GM18873 (cell line): Measurements from ENCODE around the gene ZNF688.
"Not testable (repeated sequence)": the region's sequence is repeated elsewhere in the genome, so short reads cannot be mapped to it uniquely, and the experiment has no call there.

Source experiments
- ATAC-seq: cut with Tn5 transposase; IDR thresholded peaks from one replicate; pipeline ENCODE4 v1.9.1; 2021; ENCODE audit warnings: mild to moderate bottlenecking, moderate library complexity, moderate number of reproducible peaks; ENCODE audit not compliant: unreplicated experiment, low FRiP score

Gene ZNF688

DNA sequence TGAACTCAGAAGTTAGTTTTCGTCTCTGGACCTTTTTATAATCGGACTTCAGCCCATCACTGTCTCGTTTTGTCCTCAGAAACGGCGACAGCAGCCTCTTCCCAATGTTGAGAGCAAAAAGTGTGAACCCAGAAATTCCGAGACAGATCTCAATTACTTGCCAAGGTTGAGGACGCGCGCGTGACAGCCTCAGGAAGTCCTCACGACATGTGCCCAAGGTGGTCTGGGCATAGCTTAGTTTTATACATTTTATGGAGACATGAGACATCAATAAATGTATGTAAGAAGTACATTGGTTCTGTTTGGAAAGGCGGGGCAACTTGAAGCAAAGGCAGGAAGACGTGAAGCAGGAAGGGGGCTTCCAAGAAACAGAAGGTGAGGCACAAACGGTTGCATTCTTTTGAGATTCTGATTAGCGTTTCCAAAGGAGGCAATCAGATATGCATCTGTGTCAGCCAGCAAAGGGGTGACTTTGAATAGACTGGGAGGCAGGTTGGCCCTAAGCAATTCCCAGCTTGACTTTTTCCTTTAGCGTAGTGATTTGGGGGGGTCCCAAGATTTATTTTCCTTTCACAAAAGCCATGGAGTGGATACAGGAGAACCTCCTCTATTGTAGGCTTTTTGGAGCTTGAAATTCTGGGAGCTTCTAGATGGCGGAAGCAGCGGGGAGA, 36.3 kb downstream of the ZNF688 start:
- no peak for ATAC-seq

DNA sequence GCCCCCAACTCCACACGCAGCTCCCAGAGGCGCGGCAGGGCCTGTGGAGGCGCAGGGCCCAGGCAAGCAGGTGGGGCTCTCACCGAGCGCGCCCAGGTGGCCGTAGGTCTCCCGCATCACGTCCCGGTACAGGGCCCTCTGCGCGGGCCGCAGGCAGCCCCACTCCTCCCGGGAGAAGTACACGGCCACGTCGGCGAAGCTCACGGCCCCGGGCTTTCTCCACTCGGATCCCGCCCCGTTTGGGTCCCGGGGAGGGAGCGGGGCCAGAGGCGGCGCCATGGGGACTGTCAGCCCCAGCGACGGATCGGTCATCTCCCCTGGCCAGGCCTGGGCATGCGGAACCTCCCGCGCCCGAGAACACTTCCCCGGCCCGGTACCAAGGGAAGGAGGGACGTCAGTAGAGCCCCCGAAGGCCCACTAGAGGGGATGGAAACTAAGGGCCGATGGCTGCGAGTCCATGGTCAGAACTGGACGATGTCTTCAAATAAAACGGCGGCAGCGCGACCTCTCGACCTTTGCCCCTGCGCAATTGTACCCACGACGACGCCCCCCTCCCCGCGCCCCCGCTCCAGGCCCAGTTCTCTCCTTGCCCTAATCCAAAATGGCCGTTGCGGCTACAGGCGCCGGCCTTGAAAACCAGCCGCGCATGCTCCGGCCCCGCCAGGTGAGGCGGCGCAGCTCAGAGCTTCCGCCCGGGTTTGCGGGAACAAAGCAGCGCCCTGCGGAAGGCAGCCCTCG, 37.0 kb downstream of the ZNF688 start, which contains the start of gene ZNF747:
TSS of gene ZNF747 (minus strand) at position 491 of the 738 bp plus-strand sequence. CDS start at position 312, 179 bp downstream.
- no peak for ATAC-seq

DNA sequence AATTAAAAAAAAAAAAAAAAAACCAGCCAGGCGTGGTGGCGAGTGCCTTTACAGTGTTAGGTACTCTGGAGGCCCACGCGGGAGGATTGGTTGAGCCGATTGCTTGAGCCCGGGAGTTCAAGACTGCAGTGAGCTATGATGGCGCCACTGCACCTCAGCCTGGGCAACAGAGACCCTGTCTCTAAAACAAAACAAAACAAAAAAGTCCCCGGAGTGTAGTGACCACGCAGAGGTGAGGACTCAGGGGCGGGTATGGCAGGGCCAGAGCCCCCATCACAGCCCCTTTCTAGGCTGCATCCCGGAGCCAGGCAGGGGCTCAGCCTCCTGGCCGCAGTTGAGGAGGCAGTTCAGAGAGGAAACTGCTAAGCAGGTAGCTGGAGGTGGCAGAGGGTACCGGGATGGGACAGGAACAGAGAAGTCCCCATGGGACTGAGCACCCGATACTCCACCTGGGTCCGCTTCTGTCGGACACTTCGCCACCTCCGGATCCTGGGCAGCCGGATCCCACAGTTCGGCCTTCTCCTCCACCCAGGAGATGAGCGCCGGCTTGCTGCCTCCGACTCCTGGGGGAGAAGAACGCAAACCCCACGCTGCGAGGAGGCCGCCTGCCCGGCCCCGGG, 37.7 kb downstream of the ZNF688 start:
- no peak for ATAC-seq

DNA sequence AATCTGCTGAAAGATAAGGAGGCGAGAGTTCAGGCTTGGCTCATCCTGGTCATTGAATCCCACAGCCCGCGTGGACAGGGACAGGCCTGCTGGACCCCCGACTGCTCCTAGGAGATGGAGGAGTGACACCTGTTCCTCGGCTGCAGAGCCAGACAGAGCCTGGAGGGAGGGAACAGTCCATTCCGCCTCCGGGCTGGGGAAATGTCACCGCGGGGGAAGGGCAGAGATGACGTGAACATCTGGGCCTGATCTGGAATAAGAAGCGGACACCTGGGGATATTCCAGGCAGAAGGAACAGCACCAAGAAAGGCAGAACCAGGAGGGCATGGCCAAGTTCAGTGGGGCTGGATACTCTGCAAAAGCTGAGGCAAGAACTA, 38.4 kb downstream of the ZNF688 start:
- ATAC-seq, result no peak

DNA sequence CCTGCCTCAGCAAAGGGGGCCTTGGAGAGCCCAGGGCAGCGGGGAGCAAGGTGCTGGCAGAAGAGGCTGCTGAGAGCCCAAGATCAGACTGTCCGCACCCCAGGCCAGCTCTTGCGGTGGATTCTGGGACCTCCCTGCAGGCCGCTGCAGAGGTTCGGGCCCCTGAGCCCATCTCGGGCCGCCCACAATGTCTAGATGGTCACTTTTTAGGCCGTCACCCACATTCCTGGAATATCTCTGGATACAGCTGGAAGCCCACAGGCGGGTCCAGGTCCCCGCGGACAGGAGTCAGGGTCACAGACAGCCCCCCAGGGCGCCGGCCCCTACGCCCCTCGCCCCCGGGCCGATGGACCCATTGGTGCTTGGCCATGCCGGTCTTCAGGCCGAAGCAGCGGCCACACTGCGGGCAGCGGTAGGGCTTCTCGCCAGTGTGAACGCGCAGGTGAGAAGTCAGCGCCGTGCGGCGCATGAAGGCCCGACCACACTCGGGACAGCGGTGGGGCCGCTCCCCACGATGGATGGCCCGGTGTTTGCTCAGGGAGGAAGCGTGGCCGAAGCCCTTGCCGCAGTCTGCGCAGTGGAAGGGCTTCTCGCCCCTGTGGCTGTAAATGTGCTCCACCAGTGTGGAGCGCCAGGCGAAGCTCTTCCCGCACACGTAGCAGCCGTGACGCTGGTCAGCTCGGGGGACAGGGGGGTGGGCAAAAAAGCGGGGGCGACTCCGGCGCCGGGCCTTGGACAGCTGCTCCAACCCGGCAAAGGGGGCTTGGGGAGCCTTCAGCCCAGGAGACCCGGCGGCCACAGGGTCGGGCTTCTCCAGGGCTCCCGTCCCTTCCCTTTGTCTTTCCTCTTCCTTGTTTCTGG, 39.0 kb downstream of the ZNF688 start:
- ATAC-seq, result no peak

DNA sequence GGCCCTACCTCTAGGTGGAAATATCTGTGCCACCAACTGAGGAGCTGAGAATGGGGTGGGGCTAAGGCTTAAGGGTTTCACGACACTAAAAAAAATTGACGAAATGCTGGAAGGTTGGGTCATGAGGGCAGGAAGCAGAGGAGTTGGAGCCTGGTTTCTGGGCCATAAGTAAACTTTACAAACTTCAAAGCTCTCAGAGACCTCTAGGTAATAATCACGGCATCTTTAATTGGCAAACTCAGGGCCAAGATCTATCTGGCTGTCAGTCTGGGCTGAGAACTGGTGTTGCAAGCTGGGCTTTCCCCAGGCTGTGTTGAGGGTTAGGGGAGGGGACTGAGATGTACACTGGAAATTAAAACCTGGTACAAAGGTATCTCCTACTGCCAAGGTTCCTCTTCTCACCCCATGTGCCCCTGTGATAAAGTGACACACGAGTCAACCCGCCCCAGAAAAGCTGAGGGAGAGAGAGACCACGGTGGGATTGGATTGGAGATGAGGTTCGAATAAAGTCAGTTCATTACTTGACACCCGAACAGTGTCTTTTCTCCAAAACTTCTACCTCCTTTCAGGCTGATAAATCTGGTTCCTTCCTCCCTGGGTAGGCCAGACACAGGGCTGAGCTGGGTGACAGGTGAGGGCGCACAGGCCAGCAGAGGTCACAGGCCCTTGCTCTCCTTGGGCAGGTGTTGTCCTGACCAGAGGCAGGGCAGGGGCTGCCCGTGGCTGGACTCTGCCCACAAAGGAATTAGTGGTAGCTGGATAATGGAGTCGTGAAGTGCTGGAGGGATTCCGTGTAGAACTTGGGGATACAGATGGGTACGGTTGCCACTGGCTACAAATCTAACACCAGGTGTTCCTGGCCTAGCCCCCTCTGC, 41.1 kb downstream of the ZNF688 start:
- ATAC-seq, result no peak

DNA sequence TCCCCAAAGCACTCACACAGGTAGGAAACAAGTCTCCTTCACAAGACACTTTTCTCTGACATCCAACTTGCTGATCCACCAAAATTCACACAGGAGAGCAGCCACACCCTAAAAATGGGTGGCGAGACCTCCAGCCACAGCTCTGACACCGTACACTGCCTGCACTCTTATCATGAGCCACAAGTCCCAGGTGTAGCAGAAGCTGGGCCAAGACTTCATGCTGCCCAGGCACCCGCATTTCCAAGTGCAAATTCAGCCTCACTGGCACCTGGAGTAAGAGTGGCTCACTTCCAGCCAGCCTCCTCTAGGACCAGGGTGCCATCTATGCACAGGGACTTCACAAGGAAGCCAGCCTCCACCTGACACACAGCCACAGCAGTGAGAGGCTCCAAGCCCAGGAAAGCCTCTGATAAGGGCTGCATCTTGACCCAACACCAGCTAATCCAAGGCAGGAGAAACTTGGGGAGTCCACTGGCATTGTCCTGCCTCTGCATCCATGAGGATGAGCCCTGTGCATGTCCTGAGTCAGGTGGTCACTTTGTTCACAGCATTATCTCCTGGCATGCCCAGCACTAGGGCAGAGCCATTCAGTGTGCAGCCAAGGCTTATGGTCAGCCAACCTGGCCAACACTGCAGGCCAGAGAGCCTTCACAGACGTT, 42.6 kb downstream of the ZNF688 start:
- no peak for ATAC-seq

DNA sequence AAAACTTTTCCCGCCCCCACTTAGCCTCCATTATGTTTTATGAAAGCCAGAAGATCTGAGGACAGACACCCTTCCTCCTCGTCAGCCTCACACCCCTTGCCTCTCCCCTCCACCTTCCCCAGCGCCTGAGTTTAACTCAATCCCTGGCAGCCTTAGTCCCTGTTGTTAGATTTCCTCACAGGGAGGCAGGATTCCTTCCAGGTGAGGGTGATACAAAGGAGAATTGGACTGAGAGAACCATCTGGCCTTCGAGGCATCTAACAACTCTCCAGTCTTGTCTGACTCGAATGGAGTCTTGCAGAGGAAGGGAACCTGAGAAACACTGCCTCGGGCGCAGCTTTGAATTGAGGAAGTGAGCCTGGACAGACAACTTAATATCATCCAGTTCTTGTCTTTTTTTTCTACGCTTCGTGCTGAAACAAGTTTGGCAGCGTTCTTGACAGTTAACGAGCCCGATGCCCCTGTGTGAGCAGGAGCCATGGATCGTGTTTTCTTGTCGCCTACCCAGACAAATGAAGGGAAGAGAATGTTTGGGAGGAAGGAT, 43.8 kb downstream of the ZNF688 start:
- ATAC-seq, result no peak

DNA sequence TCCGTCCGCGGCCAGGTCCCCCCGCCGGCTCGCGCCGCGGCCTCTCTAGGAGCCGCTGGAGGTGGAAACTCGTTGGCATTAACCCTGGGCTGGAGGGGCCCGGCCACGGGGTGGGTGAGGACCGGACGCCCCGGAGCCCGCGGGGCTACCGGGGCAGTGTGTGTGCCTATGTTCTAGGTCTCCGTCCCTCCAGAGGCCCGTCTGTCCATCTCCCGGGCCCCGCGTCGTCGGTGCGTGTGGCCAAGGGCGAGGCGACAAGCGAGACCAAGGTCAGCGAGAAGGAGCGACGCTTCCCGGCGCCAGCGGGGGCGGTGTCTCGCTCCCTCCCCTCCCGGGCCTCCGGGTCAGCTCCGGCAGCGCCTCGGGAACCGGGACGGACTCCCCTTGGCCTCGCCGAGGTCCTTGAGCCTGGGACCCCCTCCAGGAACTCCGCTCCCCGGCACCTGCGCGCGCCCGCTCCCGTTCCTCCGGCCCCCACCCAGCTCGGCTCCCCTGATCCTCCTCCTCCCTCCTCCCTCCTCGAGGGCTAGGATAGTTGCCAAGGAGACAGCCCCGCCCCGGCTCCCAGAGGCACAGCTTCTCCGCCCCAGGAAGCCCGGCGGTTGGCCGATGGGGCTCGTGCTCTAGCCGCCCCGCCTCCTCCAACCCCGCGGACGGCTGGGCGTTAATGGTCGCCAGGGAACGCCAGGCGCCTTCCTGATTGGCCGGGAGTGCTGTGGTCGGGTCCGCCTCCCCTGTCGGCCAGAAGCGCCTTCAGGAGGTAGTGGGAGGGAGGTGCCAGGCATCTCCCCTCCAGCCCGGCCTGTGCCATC, 44.5 kb downstream of the ZNF688 start:
- ATAC-seq, result peak; percentile 69

DNA sequence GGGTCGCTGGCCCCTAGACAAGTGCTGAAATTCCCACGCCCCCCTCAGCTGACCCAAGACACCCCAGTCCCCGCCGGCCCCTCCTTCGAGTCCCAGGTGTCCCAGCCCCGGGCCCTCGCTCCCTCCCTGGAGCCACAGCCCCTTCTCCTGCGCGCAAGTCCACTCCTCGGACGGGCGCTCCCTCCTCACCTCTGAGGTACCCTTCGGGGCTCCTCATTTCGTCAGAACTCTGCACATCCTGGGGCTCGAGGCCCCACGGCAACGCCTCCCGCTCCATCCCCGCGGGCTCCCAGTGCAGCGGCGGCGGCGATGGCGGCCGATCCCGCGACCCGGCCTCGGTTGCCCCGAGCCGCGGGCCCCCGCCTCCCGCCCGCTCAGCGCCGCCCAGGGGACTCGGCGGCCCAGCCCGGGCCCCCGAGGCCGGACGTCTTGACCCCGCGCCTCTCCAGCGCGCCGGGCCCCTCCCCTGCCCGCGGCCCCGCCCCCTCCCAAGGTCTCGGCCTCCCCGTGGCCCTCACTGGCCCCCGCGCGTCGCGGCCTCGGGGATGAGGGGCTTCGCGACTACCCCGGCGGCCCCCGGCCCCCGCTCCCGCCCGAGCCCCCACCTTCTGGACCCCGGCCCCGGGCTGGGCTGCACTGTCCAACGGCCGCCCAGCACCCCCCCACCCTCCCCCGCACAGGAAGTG, 45.2 kb downstream of the ZNF688 start, which contains the start of gene ZNF768:
TSS of gene ZNF768 (minus strand) at position 430 of the 686 bp plus-strand sequence. CDS start at position 277, 153 bp downstream.
- no peak for ATAC-seq

DNA sequence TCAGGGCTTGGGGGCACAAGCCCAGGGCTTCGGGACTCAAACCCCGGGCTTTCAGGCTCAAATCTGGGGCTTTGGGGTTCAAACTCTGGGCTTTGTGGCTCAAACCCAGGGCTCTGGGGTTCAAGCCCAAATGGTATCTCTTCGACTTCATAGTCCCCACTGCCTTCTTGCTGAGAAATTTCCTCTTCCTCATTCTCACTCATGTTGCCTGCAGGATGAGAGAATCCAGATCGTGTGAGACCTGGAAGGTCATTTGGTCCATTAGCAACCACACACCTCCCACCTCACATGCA, 45.7 kb downstream of the ZNF688 start:
- ATAC-seq, result no peak

DNA sequence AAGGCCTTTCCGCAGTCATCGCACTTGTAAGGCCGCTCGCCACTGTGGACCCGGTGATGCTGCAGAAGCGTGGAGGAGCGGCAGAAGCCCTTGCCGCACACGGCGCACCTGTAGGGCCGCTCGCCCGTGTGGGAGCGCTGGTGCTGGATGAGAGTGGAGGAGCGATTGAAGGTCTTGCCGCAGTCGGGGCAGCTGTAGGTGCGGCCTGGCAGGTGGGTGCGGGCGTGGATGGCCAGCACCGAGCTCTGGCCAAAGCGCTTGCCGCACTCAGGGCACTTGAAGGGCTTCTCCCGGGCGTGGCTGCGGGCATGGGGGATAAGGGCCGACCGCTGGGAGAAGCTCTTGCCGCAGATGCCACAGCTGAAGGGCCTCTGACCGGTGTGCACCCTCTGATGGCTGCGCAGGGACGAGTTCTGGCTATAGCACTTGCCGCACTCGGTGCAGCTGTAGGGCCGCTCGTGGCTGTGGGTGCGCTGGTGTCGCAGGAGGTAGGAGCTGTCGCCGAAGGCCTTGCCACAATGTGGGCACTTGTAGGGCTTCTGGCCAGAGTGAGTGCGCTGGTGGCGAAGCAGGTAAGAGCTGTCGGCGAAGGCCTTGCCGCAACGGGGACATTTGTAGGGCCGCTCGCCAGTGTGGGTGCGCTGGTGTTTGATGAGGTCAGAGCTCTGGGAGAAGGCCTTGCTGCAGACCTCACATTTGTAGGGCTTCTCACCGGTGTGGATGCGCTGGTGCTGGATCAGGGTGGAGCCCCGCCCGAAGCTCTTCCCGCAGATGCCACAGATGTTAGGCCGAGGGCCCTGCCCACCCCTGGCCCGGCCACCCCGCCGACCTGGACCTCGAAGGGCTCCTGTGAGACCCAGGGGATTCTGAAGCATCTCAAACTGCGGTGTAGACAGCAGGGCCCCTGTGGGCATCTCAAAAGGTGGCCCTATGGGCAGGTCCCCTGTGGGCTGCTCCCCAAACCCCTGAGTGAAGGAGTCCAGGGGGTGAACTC, 46.6 kb downstream of the ZNF688 start:
- no peak for ATAC-seq

DNA sequence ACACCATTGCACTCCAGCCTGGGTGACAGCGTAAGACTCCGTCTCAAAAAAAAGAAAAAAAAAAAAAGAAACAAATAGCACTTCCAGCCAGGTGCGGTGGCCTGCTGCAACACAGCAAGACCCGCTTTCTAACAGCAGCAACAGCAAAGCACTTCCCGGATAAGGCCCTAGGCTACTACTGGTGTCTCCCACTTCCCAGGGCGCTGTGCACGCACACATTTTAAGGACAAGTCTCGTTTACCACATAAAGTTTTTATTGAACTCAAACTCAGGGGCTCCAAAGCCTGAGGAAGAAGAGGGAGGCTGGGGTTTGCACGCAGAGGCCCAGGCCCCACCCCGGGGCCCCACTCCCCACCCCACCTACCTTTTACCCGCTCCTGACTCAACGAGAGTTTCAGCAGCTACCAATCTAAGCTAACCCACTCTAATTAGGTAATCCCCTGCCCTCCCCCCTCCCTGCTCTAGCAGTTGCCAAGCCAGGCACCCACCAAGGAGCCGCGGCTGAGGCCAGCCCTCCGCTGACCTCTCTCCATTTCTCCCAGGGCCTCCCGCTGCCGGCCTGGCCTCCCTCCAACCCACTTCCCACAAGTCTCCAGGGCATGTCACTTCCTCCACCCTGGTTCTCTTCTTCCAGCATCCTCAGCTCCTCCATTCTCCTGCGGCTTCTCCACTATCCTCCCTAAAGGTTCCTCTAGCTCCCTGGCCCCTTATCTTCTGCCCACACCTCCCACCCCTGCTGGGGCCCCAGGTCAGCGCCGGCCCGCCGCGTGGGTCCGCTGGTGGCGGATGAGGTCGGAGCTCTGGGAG, 47.5 kb downstream of the ZNF688 start:
- ATAC-seq, result no peak

DNA sequence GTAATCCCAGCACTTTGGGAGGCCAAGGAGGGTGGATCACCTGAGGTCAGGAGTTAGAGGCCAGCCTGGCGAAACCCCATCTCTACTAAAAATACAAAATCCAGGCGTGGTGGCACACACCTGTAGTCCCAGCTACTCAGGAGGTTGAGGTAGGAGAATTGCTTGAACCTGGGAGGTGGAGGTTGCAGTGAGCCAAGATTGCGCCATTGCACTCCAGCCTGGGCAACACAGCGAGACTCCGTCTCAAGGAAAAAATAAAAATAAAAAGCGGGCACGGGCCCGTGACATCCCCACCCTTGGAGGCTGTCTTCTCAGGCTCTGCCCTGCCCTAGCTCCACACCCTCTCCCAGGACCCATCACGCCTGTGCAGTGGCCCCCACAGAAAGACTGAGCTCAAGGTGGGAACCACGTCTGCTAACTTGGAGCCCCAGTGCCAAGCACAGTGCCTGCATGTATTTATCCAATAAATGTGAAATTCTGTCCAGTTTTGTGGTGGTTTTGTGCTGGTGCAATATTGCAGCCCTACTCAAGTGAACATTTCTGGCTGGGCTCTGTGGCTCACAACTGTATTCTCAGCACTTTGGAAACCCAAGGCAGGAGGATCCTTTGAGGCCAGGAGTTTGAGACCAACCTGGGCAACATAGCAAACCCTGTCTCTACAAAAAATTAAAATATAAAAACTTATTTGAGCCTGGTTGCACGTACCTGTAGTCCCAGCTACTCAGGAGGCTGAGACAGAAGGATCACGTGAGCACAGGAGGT, 48.6 kb downstream of the ZNF688 start:
- ATAC-seq, result not testable (repeated sequence)
